ENCODE results near the gene UQCRC1.
"Not testable (repeated sequence)": the region's sequence is repeated elsewhere in the genome, so short reads cannot be mapped to it uniquely, and the experiment has no call there.

UQCRC1 gene

DNA sequence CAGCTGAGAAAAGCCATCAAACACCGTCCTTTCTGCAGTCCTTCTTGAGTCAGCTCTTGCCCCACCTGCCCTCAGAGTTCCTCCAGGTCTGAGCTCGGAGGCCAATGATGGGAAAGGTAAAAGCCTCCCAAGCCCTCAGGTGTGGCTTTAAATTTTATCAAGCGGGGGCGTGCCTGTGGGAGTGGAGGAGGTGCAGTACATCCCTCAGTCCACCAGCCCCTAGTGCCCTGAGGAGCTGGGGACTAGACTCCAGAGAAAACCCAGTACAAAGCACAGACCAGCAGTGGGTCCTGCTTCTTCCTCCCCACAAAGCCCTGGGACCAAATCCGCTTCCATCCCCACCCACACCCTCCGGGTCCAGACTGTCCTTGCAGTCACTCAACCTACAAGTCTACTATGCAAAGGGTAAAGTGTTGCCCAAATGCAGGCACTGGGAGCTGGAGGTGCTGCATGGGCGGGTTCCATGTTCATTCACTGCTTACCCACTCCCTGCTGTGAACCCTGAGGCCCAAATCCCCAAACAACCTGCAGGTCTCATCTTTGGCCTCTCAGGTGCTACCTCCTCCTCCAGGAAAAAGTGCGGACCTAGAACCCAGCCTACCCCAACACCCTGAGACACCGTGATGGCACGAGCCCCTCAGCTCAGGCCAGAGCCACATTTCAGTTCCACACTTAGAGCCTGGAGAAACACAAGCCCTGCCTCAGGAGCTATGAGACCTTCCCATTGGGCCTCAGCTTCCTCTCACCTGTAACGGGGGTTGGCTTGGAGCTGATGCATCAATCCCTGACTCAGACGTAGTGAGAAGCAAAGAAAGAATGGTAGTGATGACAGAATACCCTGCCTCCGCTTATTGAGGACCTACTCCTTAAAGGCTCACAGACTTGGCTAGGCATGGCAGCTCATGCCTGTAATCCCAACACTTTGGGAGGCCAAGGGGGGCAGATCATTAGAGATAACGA lies 55.3 kb downstream of the UQCRC1 start:
- DNase-seq (ENCODE audit: low spot score): no peak

DNA sequence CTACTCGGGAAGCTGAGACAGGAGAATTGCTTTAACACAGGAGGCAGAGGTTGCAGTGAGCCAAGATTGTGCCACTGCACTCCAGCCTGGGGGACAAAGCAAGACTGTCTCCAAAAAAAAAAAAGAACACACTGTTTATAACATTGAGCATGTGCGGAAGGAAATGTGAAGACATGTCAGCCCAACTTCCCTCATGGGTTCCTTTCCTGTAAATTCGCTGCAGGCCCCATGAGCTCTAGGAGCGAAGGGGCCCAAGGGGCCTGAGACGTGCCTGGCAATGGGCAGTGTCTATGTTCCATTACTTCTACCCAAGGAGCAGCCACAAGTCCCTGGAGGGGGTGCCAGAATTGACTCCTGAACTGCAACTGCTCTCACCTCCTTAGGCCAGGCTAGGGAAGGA lies 56.1 kb downstream of the UQCRC1 start:
- DNase-seq (ENCODE audit: low spot score): no peak

DNA sequence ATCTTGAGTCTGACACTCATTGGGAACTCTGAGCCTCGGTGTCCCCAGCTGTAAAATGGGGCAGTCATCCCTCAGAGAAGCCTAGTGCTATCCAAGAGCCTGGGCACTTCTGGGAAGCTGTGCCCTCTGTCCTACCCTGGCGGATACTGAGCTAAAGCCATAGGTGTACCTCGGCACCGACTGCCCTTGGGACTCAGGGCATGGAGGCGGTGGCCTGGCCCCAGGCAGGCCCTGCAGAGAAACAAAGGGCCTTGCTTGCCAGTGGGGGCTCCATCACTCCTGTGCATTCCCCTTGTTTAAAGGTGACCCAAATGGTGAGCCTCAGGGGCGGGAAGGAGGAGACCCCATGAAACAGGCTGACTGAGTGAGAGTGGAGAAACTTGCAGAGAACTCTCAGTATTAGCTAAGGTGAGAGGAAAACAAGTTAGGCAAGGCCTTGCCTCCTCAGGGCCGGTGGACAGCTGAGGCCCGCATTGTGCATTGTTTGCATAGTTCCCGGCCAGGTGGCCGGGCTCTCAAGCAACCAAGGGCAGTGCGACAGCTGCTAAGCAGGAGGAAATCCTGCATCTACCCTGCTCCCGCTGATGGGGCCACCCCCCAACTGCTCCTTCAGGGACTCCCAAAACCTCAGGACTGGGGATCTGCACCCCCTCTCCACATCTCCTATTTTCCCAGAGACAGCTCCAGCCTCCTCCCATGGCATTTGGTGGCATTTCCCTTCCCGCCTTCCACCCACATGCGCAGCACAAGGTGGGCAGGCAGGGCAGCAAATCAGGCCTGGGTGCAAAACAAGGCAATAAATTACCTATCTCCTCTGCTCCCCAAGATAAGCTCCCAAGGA lies 57.1 kb downstream of the UQCRC1 start:
- DNase-seq (ENCODE audit: low spot score): no peak

DNA sequence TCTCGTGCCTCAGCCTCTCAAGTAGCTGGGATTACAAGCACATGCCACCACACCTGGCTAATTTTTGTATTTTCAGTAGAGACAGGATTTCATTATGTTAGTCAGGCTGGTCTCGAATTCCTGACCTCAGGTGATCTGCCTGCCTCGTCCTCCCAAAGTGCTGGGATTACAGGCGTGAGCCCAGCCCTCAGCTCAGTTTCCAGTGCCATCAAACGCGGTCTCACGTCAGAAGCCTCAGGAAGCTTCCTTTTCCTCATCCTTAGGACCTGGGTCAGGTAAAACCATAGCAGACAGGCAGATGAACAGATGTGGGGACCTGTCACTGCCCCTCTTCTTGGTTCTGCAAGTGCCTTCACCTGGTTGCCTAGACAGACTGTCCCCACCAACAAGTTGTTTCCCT lies 57.8 kb downstream of the UQCRC1 start:
- not testable (repeated sequence) for DNase-seq (ENCODE audit: low spot score)
